Measurements from ENCODE around the gene ANKRD55.
"Not testable (repeated sequence)": the region's sequence is repeated elsewhere in the genome, so short reads cannot be mapped to it uniquely, and the experiment has no call there.

The ANKRD55 gene

DNA sequence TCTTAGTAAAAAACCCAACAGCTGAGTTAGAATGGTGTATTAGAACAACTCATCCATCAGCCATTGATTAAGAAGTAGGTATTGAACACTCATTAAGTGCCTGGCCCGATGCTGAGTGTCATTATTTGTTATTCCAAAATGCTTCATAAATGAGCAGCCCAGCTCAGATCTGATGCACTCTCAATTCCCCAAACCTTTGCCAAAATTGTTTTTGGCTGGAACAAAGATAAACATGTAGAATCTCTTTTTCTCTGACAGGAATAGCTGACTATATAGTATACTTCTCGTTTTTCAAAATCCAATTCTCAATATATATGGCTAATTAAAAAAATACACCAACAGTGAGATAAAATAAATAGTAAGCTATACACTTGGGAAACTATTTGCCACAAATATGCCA lies 20.0 kb upstream of the ANKRD55 start:
- no peak for DNase-seq (ENCODE audit: low read depth, low spot score)

GRCh38 chr5:56251918-56252553 lies 18.9 kb upstream of the ANKRD55 start:
- DNase-seq (ENCODE audit: low read depth, low spot score) = no peak

- no peak for DNase-seq (ENCODE audit: low read depth, low spot score)
Measured at GRCh38 chr5:56251440-56251839, 18.3 kb upstream of the ANKRD55 start.

DNA sequence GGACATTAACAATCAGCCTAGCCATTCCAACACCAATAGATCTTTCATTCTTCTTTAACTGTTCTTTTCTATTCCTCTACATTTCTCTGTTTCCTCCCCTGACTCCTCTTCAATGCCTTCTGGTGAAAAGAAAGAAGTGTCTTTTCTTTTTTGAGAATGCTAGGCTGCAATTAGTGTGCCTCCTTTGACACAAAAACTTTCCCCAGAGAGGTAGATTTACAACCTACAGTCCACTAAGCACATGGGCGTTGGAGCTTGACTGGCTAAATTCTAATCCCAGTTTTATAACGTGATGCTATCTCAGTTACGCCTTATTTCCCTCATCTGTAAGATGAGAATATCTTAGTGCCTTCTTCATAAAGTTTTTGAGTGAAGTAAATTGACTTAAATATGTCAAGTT lies 16.9 kb upstream of the ANKRD55 start:
- no peak for DNase-seq (ENCODE audit: low read depth, low spot score)

- not testable (repeated sequence) for DNase-seq (ENCODE audit: low read depth, low spot score)
Measured at GRCh38 chr5:56249085-56249484, 16.0 kb upstream of the ANKRD55 start.

DNA sequence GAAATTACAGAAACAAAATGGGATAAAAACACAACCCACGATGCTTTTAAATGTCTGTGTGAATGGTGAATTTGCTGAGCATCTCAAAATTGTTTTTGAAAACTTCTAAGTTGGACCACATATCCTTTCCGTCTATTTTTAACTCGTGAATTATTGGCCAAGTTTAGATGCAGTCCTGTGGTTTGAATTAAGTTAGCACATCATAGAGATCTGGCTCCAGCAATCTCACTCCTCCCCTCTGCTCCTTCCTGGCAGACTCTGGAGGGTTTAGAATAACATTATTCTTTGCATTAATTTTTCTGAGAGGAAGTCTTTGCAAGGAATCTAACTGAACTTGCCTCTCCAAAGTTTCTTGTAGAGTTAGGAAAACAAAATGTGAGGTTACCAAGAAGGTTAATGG lies 14.5 kb upstream of the ANKRD55 start:
- DNase-seq (ENCODE audit: low read depth, low spot score) = no peak

DNA sequence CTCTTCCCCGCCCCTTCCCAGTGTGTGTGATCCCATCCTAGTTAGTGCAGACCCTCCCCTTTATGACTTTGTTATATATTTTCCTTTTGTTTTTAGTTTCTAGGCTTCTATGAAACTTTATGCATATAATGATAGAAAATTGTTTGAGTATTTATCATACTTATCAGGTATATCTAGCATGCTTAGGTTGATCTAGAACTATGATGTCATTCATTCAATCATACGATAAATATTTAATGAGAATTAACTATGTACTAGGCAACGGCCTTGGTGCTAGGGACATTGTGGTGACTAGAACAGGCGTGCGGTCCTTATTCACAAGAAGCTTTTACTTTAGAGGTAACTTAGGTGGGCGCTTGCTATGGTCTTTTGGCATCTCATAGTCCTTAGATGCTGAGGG lies 13.6 kb upstream of the ANKRD55 start:
- DNase-seq (ENCODE audit: low read depth, low spot score) = no peak

DNA sequence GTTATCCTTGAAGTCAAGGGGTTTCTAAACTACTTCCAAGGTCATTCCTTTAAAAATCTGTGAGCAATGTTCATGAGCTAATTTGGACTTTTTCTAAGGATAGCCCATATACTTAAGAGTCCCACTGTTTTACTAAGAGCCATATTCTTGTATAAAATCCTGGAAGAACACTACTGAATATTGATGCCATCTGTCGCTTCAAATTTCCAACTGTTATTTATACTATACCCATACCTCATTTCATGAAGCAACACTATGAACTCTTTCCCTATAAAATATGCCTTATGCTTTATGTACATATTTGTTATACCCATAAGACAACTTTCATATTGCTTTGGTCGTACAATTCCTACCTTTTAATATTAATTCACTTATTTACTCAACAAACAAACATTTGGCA lies 12.4 kb upstream of the ANKRD55 start:
- no peak for DNase-seq (ENCODE audit: low read depth, low spot score)

GRCh38 chr5:56244627-56245026 lies 11.5 kb upstream of the ANKRD55 start:
- no peak for DNase-seq (ENCODE audit: low read depth, low spot score)

DNA sequence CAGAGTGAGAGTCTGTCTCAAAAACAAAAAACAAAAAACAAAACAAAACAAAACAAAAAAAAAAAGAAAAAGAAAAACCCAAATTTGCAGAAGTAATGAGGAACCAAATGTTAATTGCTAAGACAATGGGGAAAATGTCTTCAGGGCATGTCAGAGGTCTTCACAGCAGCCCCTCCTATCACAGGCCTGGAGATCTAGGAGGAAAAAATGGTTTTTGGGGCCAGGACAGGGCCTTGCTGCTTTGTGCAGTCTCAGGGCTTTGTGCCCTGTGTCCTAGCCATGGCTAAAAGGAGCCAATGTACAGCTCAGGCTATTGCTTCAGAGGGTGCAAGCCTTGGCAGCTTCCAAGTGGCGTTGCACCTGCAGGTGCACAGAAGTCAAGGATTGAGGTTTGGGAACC lies 9.1 kb upstream of the ANKRD55 start:
- not testable (repeated sequence) for DNase-seq (ENCODE audit: low read depth, low spot score)

GRCh38 chr5:56232538-56232937 lies 592 bp downstream of the ANKRD55 start:
- DNase-seq (ENCODE audit: low read depth, low spot score) = no peak

DNA sequence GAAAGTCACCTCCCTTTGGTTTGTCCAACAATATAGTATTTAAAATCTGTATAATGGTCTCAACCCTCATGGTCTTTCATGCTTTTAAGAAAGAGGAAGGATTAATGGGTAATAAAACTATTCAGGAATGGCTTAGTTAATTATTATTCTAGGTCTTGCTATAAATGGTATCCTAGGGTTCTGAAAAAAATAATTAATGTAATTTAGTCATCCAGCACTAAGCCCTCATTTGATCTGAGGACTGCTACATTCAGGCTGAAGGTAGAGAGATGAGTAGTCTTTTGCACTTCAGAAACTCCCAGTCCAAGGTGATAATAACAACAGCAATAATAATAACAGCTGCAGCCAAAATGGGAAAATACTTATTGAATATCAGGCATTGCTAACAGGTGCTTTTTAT lies 2.6 kb downstream of the ANKRD55 start:
- DNase-seq (ENCODE audit: low read depth, low spot score) = no peak

- DNase-seq (ENCODE audit: low read depth, low spot score) = no peak
Measured at GRCh38 chr5:56229111-56229510, 4.0 kb downstream of the ANKRD55 start.

DNA sequence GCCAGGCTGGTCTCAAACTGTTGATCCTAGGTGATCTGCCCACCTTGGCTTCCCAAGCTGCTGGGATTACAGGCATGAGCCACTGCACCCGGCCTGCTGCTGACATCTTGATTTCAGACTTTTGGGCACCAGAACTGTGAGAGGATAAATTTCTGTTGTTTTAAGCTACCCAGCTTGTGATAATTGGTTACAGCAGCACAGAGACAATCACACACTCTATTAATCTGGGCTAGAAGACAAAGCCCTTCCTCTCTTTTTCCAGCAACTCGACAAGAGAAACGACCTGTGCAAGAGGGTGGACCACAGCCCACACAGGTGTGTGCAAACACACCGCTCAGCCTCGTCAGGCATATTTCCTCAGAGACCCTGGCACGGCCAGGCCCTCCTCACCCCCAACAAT lies 4.5 kb downstream of the ANKRD55 start:
- DNase-seq (ENCODE audit: low read depth, low spot score) = no peak

DNA sequence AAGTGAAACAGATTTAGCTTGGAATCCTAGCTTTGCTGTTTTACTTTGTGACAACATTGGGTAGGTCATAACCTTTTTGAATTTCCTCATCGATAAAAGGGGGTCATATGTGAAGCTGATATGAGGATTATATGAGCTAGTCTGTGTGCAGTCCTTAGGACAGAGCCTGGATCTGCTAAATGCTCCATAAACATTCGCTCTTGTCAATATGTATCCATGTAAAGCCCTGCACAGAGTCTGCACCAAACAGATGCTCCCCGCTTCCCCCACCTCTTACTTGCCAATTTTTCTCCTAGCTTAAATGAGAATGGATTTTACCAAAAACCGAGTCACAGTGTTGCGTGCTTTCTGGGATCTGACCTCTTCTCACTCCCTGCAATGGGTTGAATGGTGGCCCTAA lies 5.4 kb downstream of the ANKRD55 start:
- DNase-seq (ENCODE audit: low read depth, low spot score) = no peak

GRCh38 chr5:56223298-56223697 lies 9.8 kb downstream of the ANKRD55 start:
- DNase-seq (ENCODE audit: low read depth, low spot score) = not testable (repeated sequence)

DNA sequence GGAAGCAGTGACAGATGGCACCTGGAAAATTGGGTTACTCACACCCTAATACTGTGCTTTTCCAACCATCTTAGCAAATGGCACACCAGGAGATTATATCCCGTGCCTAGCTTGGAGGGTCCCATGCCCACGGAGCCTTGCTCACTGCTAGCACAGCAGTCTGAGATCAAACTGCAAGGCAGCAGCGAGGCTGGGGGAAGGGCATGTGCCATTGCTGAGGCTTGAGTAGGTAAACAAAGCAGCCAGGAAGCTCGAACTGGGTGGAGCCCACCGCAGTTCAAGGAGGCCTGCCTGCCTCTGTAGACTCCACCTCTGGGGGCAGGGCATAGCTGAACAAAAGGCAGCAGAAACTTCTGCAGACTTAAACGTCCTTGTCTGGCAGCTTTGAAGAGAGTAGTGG lies 11.5 kb downstream of the ANKRD55 start:
- not testable (repeated sequence) for DNase-seq (ENCODE audit: low read depth, low spot score)

DNA sequence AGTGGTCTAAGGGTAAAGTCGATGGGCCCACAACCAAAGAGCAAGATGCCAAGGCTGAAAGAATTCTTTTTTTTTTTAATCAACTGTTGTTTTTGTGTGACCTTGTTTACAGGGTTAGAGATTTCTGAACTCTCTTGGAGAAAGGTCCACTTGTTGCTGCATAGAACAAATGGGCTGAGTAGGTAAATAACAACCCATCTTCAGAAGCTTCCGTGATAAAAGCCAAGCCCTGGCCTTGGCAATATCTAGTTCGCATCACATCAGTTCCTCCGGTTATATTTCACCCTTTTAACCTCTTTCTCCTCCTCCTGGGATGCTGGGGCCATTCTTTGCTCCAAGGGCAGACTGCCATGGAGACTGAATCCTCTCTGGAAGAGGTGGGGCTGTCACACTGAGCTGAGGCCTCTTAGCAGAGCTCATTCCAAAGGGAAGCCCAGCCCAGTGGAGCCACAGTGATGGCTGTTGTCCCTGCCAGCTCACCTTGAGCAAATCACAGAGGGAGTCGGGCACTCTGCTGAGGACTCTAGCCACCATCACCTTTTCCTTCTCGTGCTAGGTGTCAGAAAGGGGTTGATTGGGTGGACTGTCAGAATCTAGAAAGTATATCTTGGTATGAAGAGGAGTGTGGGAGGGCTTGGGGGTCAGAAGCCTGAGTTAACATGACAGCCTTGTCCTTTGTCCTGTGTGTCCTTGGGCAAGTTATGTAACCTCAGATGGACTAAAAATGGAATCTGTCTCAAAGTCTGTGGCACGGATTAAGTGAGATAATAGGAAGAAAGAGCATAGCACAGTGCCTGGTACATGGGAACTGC lies 17.9 kb downstream of the ANKRD55 start:
- no peak for DNase-seq (ENCODE audit: low read depth, low spot score)

DNA sequence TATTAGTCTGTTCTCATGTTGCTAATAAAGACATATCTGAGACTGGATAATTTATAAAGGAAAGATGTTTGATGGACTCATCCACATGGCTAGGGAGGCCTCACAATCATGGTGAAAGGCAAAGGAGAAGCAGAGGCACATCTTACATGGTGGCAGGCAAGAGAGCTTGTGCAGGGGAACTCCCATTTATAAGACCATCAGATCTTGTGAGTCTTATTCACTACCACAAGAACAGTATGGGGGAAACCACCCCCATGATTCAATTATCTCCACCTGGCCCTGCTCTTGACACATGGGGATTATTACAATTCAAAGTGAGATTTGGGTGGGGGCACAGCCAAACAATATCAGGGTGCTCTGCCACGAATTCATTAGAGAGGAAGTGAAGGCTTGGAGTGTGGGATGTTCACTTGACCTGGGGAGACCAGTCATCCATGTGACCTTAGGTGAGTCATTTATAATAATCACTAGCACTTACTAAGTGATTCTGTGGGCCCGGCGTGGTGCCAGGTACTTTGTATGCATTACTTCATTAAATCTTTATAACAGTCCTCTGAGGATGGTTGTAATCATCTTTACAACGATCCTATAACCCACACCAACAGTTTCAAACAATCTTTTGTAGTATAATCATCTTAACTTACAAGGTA lies 19.1 kb downstream of the ANKRD55 start:
- not testable (repeated sequence) for DNase-seq (ENCODE audit: low read depth, low spot score)

DNA sequence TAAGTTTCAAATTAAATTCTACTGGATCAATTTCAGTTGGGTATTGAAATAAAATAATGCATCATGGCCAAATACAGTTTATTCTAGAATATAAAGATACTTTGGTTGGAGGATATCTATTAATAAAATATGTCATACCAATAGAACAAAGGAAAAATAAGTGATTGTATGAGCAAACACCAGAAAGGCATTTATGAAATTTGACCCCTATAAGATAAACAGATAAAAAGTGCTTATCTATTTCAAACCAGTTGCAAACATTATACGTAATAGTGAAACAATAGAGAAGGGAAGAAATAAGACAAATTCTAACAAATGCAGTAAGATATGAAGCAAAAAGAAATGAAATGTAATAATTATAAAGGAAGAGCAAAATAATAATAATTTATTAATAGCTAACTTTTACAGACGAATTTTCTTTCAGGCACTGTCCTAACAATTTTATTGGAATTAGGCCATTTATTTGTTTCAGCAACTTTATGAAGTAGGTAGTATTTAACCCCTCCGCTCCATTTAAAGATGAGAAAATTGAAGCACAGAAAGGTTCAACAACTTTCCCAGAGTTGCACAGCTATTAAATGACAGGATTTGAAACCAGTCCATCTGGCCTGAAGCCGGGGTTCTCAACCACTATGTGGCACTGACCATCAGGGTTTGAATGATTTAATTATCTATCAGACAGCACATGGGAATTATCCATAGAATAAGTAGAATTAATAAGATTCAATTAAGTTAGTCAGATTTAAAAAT lies 20.8 kb downstream of the ANKRD55 start:
- no peak for DNase-seq (ENCODE audit: low read depth, low spot score)

DNA sequence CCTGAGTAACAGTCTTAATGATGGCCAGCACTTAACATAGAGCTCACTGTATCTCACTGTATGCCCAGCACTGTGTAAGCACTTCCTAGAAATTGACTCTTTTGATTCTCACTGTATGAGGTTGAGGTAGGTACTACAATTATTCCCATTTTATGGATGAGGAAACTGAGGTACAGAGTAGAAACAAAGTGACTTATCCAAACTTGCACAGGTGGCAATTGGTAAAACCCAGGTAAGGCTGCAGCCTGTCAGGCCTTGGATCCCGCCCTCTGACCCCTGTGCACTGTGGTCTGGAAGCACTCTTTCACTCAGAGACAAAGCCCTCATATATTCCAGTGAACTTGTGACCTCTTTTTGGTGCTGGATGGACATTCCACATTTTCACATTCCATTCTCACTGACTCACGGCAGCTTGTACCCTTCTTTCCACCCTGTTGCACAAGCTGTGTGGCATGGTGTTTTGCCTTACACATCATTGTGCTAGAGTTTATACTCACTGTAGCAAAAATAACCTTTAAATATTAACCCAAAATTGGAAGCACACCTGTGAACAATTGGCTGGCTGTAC lies 21.7 kb downstream of the ANKRD55 start:
- peak; percentile 28 for DNase-seq (ENCODE audit: low read depth, low spot score)

GRCh38 chr5:56208681-56209080 lies 24.4 kb downstream of the ANKRD55 start:
- DNase-seq (ENCODE audit: low read depth, low spot score) = no peak

All from smooth muscle cell of the brain vasculature (primary cell).